Stimulated activated CD8-positive, alpha-beta memory T cell treated with anti-CD3 and anti-CD28 coated beads, Interleukin-7, amount 100 ng/mL, for 24 hours (primary cell): ENCODE measurements around the gene SRC.

Experiments
- DNase-seq: peaks from one replicate; pipeline ENCODE4 v3.0.0-alpha.2; 2020; ENCODE audit warnings: low read depth

The SRC gene

GRCh38 chr20:37396416-37397075 is 50.6 kb downstream of the SRC start:
- no peak for DNase-seq

- DNase-seq = no peak
These were observed 51.4 kb downstream of the SRC start for GRCh38 chr20:37397076-37397953.

GRCh38 chr20:37397954-37398749 is 52.2 kb downstream of the SRC start:
- no peak for DNase-seq

- no peak for DNase-seq
These were observed 53.0 kb downstream of the SRC start for GRCh38 chr20:37398750-37399621.

GRCh38 chr20:37401282-37401929 is 55.5 kb downstream of the SRC start:
- DNase-seq = no peak

GRCh38 chr20:37401930-37402675 is 56.2 kb downstream of the SRC start:
- DNase-seq = no peak

- no peak for DNase-seq
These were observed 57.4 kb downstream of the SRC start for GRCh38 chr20:37403107-37404033.

- DNase-seq = no peak
These were observed 58.5 kb downstream of the SRC start for GRCh38 chr20:37404461-37404890.

- no peak for DNase-seq
These were observed 59.5 kb downstream of the SRC start for GRCh38 chr20:37405351-37405897.

GRCh38 chr20:37406010-37406998 is 60.4 kb downstream of the SRC start:
- no peak for DNase-seq

- no peak for DNase-seq
These were observed 61.2 kb downstream of the SRC start for GRCh38 chr20:37407019-37407566.

- DNase-seq = no peak
These were observed 61.6 kb downstream of the SRC start for GRCh38 chr20:37407573-37408002.

- no peak for DNase-seq
These were observed 62.6 kb downstream of the SRC start for GRCh38 chr20:37408302-37409193.

GRCh38 chr20:37411408-37412219 is 65.7 kb downstream of the SRC start:
- no peak for DNase-seq

- DNase-seq = no peak
These were observed 67.0 kb downstream of the SRC start for GRCh38 chr20:37413023-37413334.

- no peak for DNase-seq
These were observed 67.4 kb downstream of the SRC start for GRCh38 chr20:37413379-37413778.
